HEK293 (cell line): Measurements from ENCODE around the gene FGFR3.
A peak's percentile ranks its signal among the peaks of the same experiment; 100 is the strongest.

Experiments
- CTCF ChIA-PET: fragments of 350-600 bp; formaldehyde crosslinking; extraction: SDS; loops from one replicate; lab custom pipeline; 2021; ENCODE audit warnings: antibody characterized with exemption; lab: Yijun Ruan, JAX
- POLR2A ChIA-PET: fragments of 300-600 bp; formaldehyde crosslinking; extraction: SDS; loops from one replicate; lab custom pipeline; 2020; ENCODE audit warnings: antibody characterized with exemption, inconsistent platforms; lab: Yijun Ruan, JAX
- H3K27ac ChIP-seq: fragments of 200-500 bp; sonication (Bioruptor generic); 2 replicates; pipeline ENCODE4 v1.5.1; 2014; ENCODE audit warnings: low read depth, low read length, control low read depth, inconsistent platforms; ENCODE audit errors: extremely low read depth
- H3K36me3 ChIP-seq, 2 experiments: fragments of 200-500 bp in 1 of 2; sonication (Bioruptor generic) in 1 of 2; 1 replicate in 1 of 2; 2 replicates in 1 of 2; pipeline ENCODE4 v1.5.1; 2014 to 2017; ENCODE audit warnings: inconsistent platforms in 2 of 2, low read length in 2 of 2; ENCODE audit not compliant: control insufficient read depth in 2 of 2, insufficient read depth in 1 of 2
- H3K4me1 ChIP-seq: fragments of 200-500 bp; sonication (Bioruptor generic); 2 replicates; pipeline ENCODE4 v1.5.1; 2014; ENCODE audit warnings: mild to moderate bottlenecking, low read length, inconsistent platforms; ENCODE audit not compliant: control insufficient read depth, insufficient read depth
- H3K4me3 ChIP-seq: 2 replicates; pipeline ENCODE4 v1.5.1; 2011; ENCODE audit warnings: low read depth, mild to moderate bottlenecking, control low read depth, low read length, moderate library complexity
- H3K9me3 ChIP-seq: fragments of 200-500 bp; sonication (Bioruptor generic); 2 replicates; pipeline ENCODE4 v1.5.1; 2014; ENCODE audit warnings: low read depth, low read length, inconsistent platforms; ENCODE audit not compliant: control insufficient read depth, insufficient read depth
- BCL11B ChIP-seq: fragments of 450-650 bp; formaldehyde crosslinking; IDR thresholded peaks from 2 replicates; pipeline ENCODE4 v1.5.1; 2016; ENCODE audit warnings: low read depth, missing biosample characterization, missing genetic modification characterization
- HOXD13 ChIP-seq: sonication (generic); formaldehyde crosslinking; IDR thresholded peaks from 2 replicates; pipeline ENCODE4 v1.8.0; 2022; ENCODE audit warnings: missing genetic modification reagents, borderline replicate concordance
- KLF1 ChIP-seq: fragments of 450-650 bp; formaldehyde crosslinking; IDR thresholded peaks from 2 replicates; pipeline ENCODE4 v1.5.1; 2016; ENCODE audit warnings: missing biosample characterization, missing genetic modification characterization
- MEIS1 ChIP-seq: sonication (generic); formaldehyde crosslinking; IDR thresholded peaks from 2 replicates; pipeline ENCODE4 v1.8.1; 2022; ENCODE audit warnings: missing genetic modification reagents, mild to moderate bottlenecking, borderline replicate concordance
- MYNN ChIP-seq: fragments of 450-650 bp; formaldehyde crosslinking; IDR thresholded peaks from 2 replicates; pipeline ENCODE4 v1.5.1; 2016; ENCODE audit warnings: missing biosample characterization, missing genetic modification characterization, borderline replicate concordance
- TSHZ1 ChIP-seq: fragments of 450-650 bp; formaldehyde crosslinking; IDR thresholded peaks from 2 replicates; pipeline ENCODE4 v1.5.1; 2016; ENCODE audit warnings: missing biosample characterization, missing genetic modification characterization, borderline replicate concordance
- WT1 ChIP-seq: fragments of 450-650 bp; formaldehyde crosslinking; IDR thresholded peaks from 2 replicates; pipeline ENCODE4 v1.5.1; 2016; ENCODE audit warnings: missing biosample characterization, missing genetic modification characterization
- ZBTB1 ChIP-seq: fragments of 450-650 bp; formaldehyde crosslinking; IDR thresholded peaks from 2 replicates; pipeline ENCODE4 v1.5.1; 2016; ENCODE audit warnings: missing biosample characterization, missing genetic modification characterization
- ZNF132 ChIP-seq: fragments of 450-650 bp; formaldehyde crosslinking; IDR thresholded peaks from 2 replicates; pipeline ENCODE4 v1.5.1; 2017; ENCODE audit warnings: missing biosample characterization, missing genetic modification characterization, borderline replicate concordance
- ZNF133 ChIP-seq: fragments of 450-650 bp; formaldehyde crosslinking; IDR thresholded peaks from 2 replicates; pipeline ENCODE4 v1.5.1; 2016; ENCODE audit warnings: missing biosample characterization, missing genetic modification characterization
- ZNF148 ChIP-seq: fragments of 450-650 bp; formaldehyde crosslinking; IDR thresholded peaks from 2 replicates; pipeline ENCODE4 v1.5.0; 2017; ENCODE audit warnings: missing biosample characterization, missing genetic modification characterization, borderline replicate concordance
- ZNF19 ChIP-seq: fragments of 450-650 bp; formaldehyde crosslinking; IDR thresholded peaks from 2 replicates; pipeline ENCODE4; 2016; ENCODE audit warnings: missing biosample characterization, missing genetic modification characterization, low read depth
- ZNF221 ChIP-seq: fragments of 450-650 bp; formaldehyde crosslinking; IDR thresholded peaks from 2 replicates; pipeline ENCODE4 v1.5.1; 2017; ENCODE audit warnings: missing biosample characterization, missing genetic modification characterization, borderline replicate concordance
- ZNF341 ChIP-seq: fragments of 450-650 bp; formaldehyde crosslinking; IDR thresholded peaks from 2 replicates; pipeline ENCODE4; 2016; ENCODE audit warnings: low read depth, missing biosample characterization, missing genetic modification characterization
- ZNF423 ChIP-seq: fragments of 450-650 bp; formaldehyde crosslinking; IDR thresholded peaks from 2 replicates; pipeline ENCODE4 v1.5.1; 2016; ENCODE audit warnings: missing biosample characterization, missing genetic modification characterization
- ZNF510 ChIP-seq: fragments of 450-650 bp; formaldehyde crosslinking; IDR thresholded peaks from 2 replicates; pipeline ENCODE4 v1.5.1; 2018; ENCODE audit warnings: mild to moderate bottlenecking, missing genetic modification characterization, missing biosample characterization; ENCODE audit not compliant: insufficient replicate concordance
- ZNF518A ChIP-seq: fragments of 450-650 bp; formaldehyde crosslinking; conservative IDR thresholded peaks from 2 replicates; pipeline ENCODE4 v1.5.1; 2016; ENCODE audit warnings: low read depth, missing biosample characterization, missing genetic modification characterization
- ZNF530 ChIP-seq: fragments of 450-650 bp; formaldehyde crosslinking; IDR thresholded peaks from 2 replicates; pipeline ENCODE4 v1.5.1; 2016; ENCODE audit warnings: low read depth, missing biosample characterization, missing genetic modification characterization
- ZNF580 ChIP-seq: fragments of 450-650 bp; formaldehyde crosslinking; IDR thresholded peaks from 2 replicates; pipeline ENCODE4 v1.5.1; 2016; ENCODE audit warnings: missing biosample characterization, missing genetic modification characterization

FGFR3 gene

GRCh38 chr4:1808851-1809753 lies 16.0 kb downstream of the FGFR3 start (continued):
- 0 out of 2 replicates have a peak, but pooled peaks have one; percentile 16 for TF ChIP-seq MYNN (tag by site-specific recombination)
- peak; percentile 54 for TF ChIP-seq KLF1
- TF ChIP-seq WT1: peak; percentile 55
- TF ChIP-seq ZNF341 (tag by site-specific recombination): peak; percentile 60

- CTCF ChIA-PET: interaction anchor here (0.6 to 7.9 kb wide), 18 partner anchors 8 to 148 kb away, joined by 3 to 148 read pairs (median 5); no protein-coding TSS in a partner anchor
- TF ChIP-seq MEIS1: no peak
- TF ChIP-seq ZNF133 (tag by site-specific recombination): no peak
- TF ChIP-seq BCL11B (tag by site-specific recombination): no peak
- TF ChIP-seq ZNF148 (tag by site-specific recombination): no peak
- TF ChIP-seq ZNF423 (tag by site-specific recombination): peak; percentile 64
- no peak for TF ChIP-seq ZNF132 (tag by site-specific recombination)
- no peak for TF ChIP-seq HOXD13 (CRISPR knock-in tag)
- no peak for TF ChIP-seq ZNF530
- no peak for TF ChIP-seq ZBTB1 (tag by site-specific recombination)
- TF ChIP-seq ZNF221 (tag by site-specific recombination): no peak
- no peak for TF ChIP-seq ZNF580 (tag by site-specific recombination)
- TF ChIP-seq ZNF19 (tag by site-specific recombination): no peak
- TF ChIP-seq ZNF510 (tag by site-specific recombination): no peak
- TF ChIP-seq TSHZ1 (tag by site-specific recombination): no peak
- TF ChIP-seq ZNF518A: no peak
These were observed 16.8 kb downstream of the FGFR3 start for GRCh38 chr4:1809754-1810502.

More at GRCh38 chr4:1809754-1810502, 16.8 kb downstream of the FGFR3 start:
- Histone ChIP-seq H3K36me3 (peaks cover 0 to 50% of the 10 kb centered on the region in 2 experiments; a peak in 1 of 3 replicates), H3K4me1 (no peaks in the 10 kb centered on the region), H3K9me3 (no peaks in the 10 kb centered on the region), H3K27ac (no peak overlapping the region), H3K4me3 (no peak overlapping the region)
- POLR2A ChIA-PET: interaction anchor here (2.8 kb wide), 1 partner anchor 61 kb away, joined by 7 read pairs; no protein-coding TSS in a partner anchor
